ENCODE measurements around the gene ACOT7. TPM values are rescaled to one million over a fixed set of nuclear protein-coding genes. Genes with fewer than 3 reads are reported as not detected.

The ACOT7 gene
- total RNA-seq, 1 donor from 2014 or later, result 40.0 TPM

DNA sequence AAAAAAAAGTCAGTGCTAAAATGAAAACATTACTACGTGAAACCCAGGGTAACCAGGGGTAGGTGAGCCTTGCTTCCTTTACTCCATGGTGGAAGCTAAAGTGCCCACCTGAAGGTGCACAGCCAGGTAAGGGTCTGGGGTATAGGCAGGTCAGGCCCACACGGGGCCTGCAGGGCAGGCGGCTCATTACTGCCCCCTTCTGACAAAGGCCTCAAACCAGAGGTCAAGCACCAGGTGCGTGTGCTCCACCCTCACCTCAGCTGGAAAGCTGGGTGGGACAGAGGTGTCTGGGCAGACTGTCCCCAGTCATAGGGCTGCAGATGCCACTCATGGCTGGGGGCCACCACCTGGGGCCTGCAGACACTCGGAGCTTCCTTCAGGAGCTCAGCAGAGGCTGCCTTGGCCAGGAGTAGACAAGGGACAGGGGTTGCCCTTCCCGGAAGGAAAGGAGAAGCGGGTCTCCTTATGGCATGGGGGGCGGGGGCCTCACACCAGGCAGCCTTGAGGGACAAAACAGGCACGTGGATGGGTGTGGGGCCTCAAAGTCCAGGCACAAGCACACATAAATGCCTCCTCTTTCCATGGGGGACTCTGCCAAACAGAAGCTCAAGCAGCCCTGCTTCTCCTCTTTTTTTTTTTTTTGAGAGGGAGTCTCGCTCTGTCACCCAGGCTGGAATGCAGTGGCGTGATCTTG is 36.2 kb downstream of the ACOT7 start:
- H3K36me3 Mint-ChIP-seq, result no peaks in the 10 kb centered on the region
- DNase-seq (ENCODE audit: extremely low spot score, unreplicated experiment), result no peak
- H3K9me3 Mint-ChIP-seq, result no peaks in the 10 kb centered on the region
- H3K4me1 Mint-ChIP-seq (ENCODE audit: unreplicated experiment), result peaks cover 34% of the 10 kb centered on the region
- H3K27me3 Mint-ChIP-seq, result no peaks in the 10 kb centered on the region
- peak; percentile 35 for TF ChIP-seq CTCF (conservative IDR thresholded peaks at IDR 0.05)
- no peak overlapping the region for H3K4me3 Mint-ChIP-seq
- H3K27ac Mint-ChIP-seq, result no peak overlapping the region

- Mint-ChIP-seq H3K9me3 (no peaks in the 10 kb centered on the region), H3K27me3 (no peaks in the 10 kb centered on the region), H3K4me3 (no peak overlapping the region), H3K27ac (no peak overlapping the region), H3K4me1 (ENCODE audit: unreplicated experiment) (peaks cover 28% of the 10 kb centered on the region), H3K36me3 (no peaks in the 10 kb centered on the region)
- DNase-seq (ENCODE audit: extremely low spot score, unreplicated experiment), result no peak
- TF ChIP-seq CTCF (conservative IDR thresholded peaks at IDR 0.05), result no peak
These were observed 37.9 kb downstream of the ACOT7 start for GRCh38 chr1:6355621-6356020.

GRCh38 chr1:6354659-6355317 is 38.8 kb downstream of the ACOT7 start:
- Mint-ChIP-seq H3K27me3 (no peaks in the 10 kb centered on the region), H3K4me1 (ENCODE audit: unreplicated experiment) (peaks cover 23% of the 10 kb centered on the region)

DNA sequence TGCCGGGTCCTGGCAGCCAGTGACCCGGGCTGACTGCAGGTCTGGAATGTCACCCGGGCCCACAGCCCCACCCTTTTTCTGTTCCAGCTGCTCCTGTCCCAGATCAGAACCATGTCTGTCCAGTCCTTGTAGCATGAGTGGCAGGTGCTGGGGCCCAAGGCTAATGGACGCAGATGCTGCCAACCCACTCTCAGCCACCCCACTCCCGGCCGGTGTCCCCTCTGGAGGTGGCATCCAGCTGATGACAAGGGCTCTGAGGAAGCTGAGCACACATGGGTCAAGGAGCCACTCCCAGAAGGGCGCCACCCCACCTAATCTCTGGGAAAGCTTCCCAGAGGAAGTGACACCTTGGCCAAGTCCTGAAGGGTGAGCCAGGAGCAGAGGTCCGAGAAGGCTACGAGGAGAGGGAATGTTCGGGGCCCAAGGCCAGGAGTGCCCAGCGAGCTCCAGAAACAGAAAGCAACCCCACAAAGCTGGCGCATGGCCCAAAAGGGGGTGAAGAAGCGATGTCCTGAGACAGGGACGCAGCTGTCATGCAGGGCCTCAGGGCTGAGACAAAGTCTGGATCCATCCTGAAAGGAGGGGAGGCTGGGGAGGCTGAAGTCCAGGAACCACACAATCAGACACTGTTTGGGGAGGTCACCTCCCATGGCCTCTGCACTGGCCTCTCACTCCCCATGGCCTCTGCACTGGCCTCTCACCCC is 39.5 kb downstream of the ACOT7 start:
- TF ChIP-seq CTCF (conservative IDR thresholded peaks at IDR 0.05), result no peak
- DNase-seq (ENCODE audit: extremely low spot score, unreplicated experiment), result no peak

More at GRCh38 chr1:6354659-6355317, 38.8 kb downstream of the ACOT7 start:
- TF ChIP-seq CTCF (conservative IDR thresholded peaks at IDR 0.05), result no peak
- H3K4me3 Mint-ChIP-seq, result no peak overlapping the region
- peak overlapping the region; percentile 77 for H3K27ac Mint-ChIP-seq
- no peak for DNase-seq (ENCODE audit: extremely low spot score, unreplicated experiment)
- H3K9me3 Mint-ChIP-seq, result no peaks in the 10 kb centered on the region
- H3K36me3 Mint-ChIP-seq, result no peaks in the 10 kb centered on the region

GRCh38 chr1:6353619-6353954 is 40.0 kb downstream of the ACOT7 start:
- TF ChIP-seq CTCF (conservative IDR thresholded peaks at IDR 0.05), result no peak
- no peaks in the 10 kb centered on the region for H3K27me3 Mint-ChIP-seq
- no peak overlapping the region for H3K4me3 Mint-ChIP-seq
- H3K9me3 Mint-ChIP-seq, result no peaks in the 10 kb centered on the region
- no peak for DNase-seq (ENCODE audit: extremely low spot score, unreplicated experiment)
- H3K27ac Mint-ChIP-seq, result peak overlapping the region; percentile 61
- no peaks in the 10 kb centered on the region for H3K36me3 Mint-ChIP-seq
- H3K4me1 Mint-ChIP-seq (ENCODE audit: unreplicated experiment), result peaks cover 14% of the 10 kb centered on the region

More for the DNA sequence above, 39.5 kb downstream of the ACOT7 start:
- peaks cover 18% of the 10 kb centered on the region for H3K4me1 Mint-ChIP-seq (ENCODE audit: unreplicated experiment)
- no peaks in the 10 kb centered on the region for H3K36me3 Mint-ChIP-seq
- H3K4me3 Mint-ChIP-seq, result no peak overlapping the region
- H3K9me3 Mint-ChIP-seq, result no peaks in the 10 kb centered on the region
- H3K27ac Mint-ChIP-seq, result peak overlapping the region; percentile 61
- H3K27me3 Mint-ChIP-seq, result no peaks in the 10 kb centered on the region

Data from type B pancreatic cell (in vitro differentiated cells).